ENCODE data around the gene MMADHC. TPM values are rescaled to one million over a fixed set of nuclear protein-coding genes. Genes with fewer than 3 reads are reported as not detected.

Gene MMADHC
- total RNA-seq, 1 donor from 2014 or later: 80.0 TPM

GRCh38 chr2:149601141-149601796 is 13.7 kb upstream of the MMADHC start:
- TF ChIP-seq CTCF (IDR thresholded peaks at IDR 0.05; ENCODE audit: unreplicated experiment): no peak
- H3K27me3 Mint-ChIP-seq: no peaks in the 10 kb centered on the region
- peaks cover 24% of the 10 kb centered on the region for H3K9me3 Mint-ChIP-seq (ENCODE audit: low read depth)
- peaks cover 10% of the 10 kb centered on the region for H3K4me1 Mint-ChIP-seq (ENCODE audit: low read depth)
- H3K36me3 Mint-ChIP-seq (ENCODE audit: insufficient read depth): peaks cover 15% of the 10 kb centered on the region
- no peak overlapping the region for H3K4me3 Mint-ChIP-seq (ENCODE audit: low read depth)
- DNase-seq (ENCODE audit: low spot score, unreplicated experiment): no peak
- H3K27ac Mint-ChIP-seq: no peak overlapping the region

- H3K4me1 Mint-ChIP-seq (ENCODE audit: low read depth): peaks cover 12% of the 10 kb centered on the region
- TF ChIP-seq CTCF (IDR thresholded peaks at IDR 0.05; ENCODE audit: unreplicated experiment): peak; percentile 87
- no peaks in the 10 kb centered on the region for H3K27me3 Mint-ChIP-seq
- H3K9me3 Mint-ChIP-seq (ENCODE audit: low read depth): peaks cover 16% of the 10 kb centered on the region
- H3K4me3 Mint-ChIP-seq (ENCODE audit: low read depth): no peak overlapping the region
- peaks cover 10% of the 10 kb centered on the region for H3K36me3 Mint-ChIP-seq (ENCODE audit: insufficient read depth)
- DNase-seq (ENCODE audit: low spot score, unreplicated experiment): peak; percentile 29
- H3K27ac Mint-ChIP-seq: no peak overlapping the region
Measured at GRCh38 chr2:149597668-149598326, 10.2 kb upstream of the MMADHC start.

- Mint-ChIP-seq H3K36me3 (ENCODE audit: insufficient read depth) (peaks cover 10% of the 10 kb centered on the region), H3K27me3 (no peaks in the 10 kb centered on the region), H3K4me1 (ENCODE audit: low read depth) (peaks cover 12% of the 10 kb centered on the region), H3K4me3 (ENCODE audit: low read depth) (no peak overlapping the region), H3K9me3 (ENCODE audit: low read depth) (peaks cover 16% of the 10 kb centered on the region), H3K27ac (no peak overlapping the region)
- DNase-seq (ENCODE audit: low spot score, unreplicated experiment): no peak
- TF ChIP-seq CTCF (IDR thresholded peaks at IDR 0.05; ENCODE audit: unreplicated experiment): no peak
Measured at GRCh38 chr2:149597050-149597667, 9.6 kb upstream of the MMADHC start.

GRCh38 chr2:149596471-149596870 is 8.9 kb upstream of the MMADHC start:
- Mint-ChIP-seq H3K4me3 (ENCODE audit: low read depth) (no peak overlapping the region), H3K4me1 (ENCODE audit: low read depth) (peaks cover 12% of the 10 kb centered on the region), H3K27me3 (no peaks in the 10 kb centered on the region), H3K27ac (no peak overlapping the region), H3K36me3 (ENCODE audit: insufficient read depth) (peaks cover 7% of the 10 kb centered on the region), H3K9me3 (ENCODE audit: low read depth) (peaks cover 11% of the 10 kb centered on the region)
- TF ChIP-seq CTCF (IDR thresholded peaks at IDR 0.05; ENCODE audit: unreplicated experiment): no peak
- DNase-seq (ENCODE audit: low spot score, unreplicated experiment): no peak

- H3K27me3 Mint-ChIP-seq: no peaks in the 10 kb centered on the region
- peaks cover 2% of the 10 kb centered on the region for H3K36me3 Mint-ChIP-seq (ENCODE audit: insufficient read depth)
- no peak overlapping the region for H3K27ac Mint-ChIP-seq
- H3K9me3 Mint-ChIP-seq (ENCODE audit: low read depth): peaks cover 1% of the 10 kb centered on the region
- no peak overlapping the region for H3K4me3 Mint-ChIP-seq (ENCODE audit: low read depth)
- no peak for DNase-seq (ENCODE audit: low spot score, unreplicated experiment)
- peaks cover 12% of the 10 kb centered on the region for H3K4me1 Mint-ChIP-seq (ENCODE audit: low read depth)
- peak; percentile 47 for TF ChIP-seq CTCF (IDR thresholded peaks at IDR 0.05; ENCODE audit: unreplicated experiment)
Measured at GRCh38 chr2:149595056-149595963, 7.7 kb upstream of the MMADHC start.

Measured in progenitor cell of endocrine pancreas (in vitro differentiated cells).